Erythroblast (primary cell): ENCODE data around the gene KLHL29.

Experiments
- GATA1 ChIP-seq: IDR thresholded peaks from 2 replicates; pipeline ENCODE4 v1.6.1; 2011; ENCODE audit warnings: low read depth, mild to moderate bottlenecking, control low read depth, low read length, moderate library complexity
- POLR2A ChIP-seq: IDR thresholded peaks from 2 replicates; pipeline ENCODE4 v1.6.1; 2011; ENCODE audit warnings: mild to moderate bottlenecking, low read length

- TF ChIP-seq POLR2A (no peak), GATA1 (no peak)
These were observed 27.7 kb downstream of the KLHL29 start for GRCh38 chr2:23412556-23413155.
